Measurements from ENCODE around the gene PPFIA3. TPM values are rescaled to one million over a fixed set of nuclear protein-coding genes. Genes with fewer than 3 reads are reported as not detected.

PPFIA3 gene
- total and polyA plus RNA-seq, 4 donors = 1.5 to 4.6 (median 2.4) TPM

- peak overlapping the region in 1 of 2 donors; percentile 9 for H3K27ac ChIP-seq (ENCODE audit: low read depth in 1 of 2, low read length in 2 of 2)
- TF ChIP-seq NR2F2 (IDR thresholded peaks at IDR 0.05) (peak; percentile 93), REST (IDR thresholded peaks at IDR 0.05) (no peak)
- H3K4me1 ChIP-seq (ENCODE audit: control insufficient read depth in 4 of 4, insufficient read depth in 4 of 4, low read length in 3 of 4) = peaks cover 0 to 29% (median 17%) of the 10 kb centered on the region in 4 donors
- no peaks in the 10 kb centered on the region for H3K27me3 ChIP-seq (ENCODE audit: control insufficient read depth in 4 of 4, insufficient read depth in 4 of 4, low read length in 3 of 4)
- 76% methylated on average over 11 of the region's 11 CpGs for WGBS
- H3K4me3 ChIP-seq (ENCODE audit: low read depth in 1 of 3, low read length in 3 of 3) = no peak overlapping the region
- H3K36me3 ChIP-seq (ENCODE audit: control insufficient read depth in 4 of 4, insufficient read depth in 3 of 4, low read depth in 1 of 4, low read length in 3 of 4) = no peaks in the 10 kb centered on the region
- no peak overlapping the region for H3K9ac ChIP-seq (ENCODE audit: low read depth in 1 of 2, low read length in 2 of 2)
- H3K9me3 ChIP-seq (ENCODE audit: control insufficient read depth in 4 of 4, low read length in 3 of 4) = no peaks in the 10 kb centered on the region
- no peak for DNase-seq (ENCODE audit: low spot score)
These were observed 28.8 kb downstream of the PPFIA3 start for GRCh38 chr19:49148044-49148682.

GRCh38 chr19:49148784-49149651, 29.7 kb downstream of the PPFIA3 start:
- Histone ChIP-seq H3K9ac (ENCODE audit: low read depth in 1 of 2, low read length in 2 of 2) (peak overlapping the region; percentile 55 to 86), H3K4me3 (ENCODE audit: low read depth in 1 of 3, low read length in 3 of 3) (peak overlapping the region; percentile 55 to 92 (median 89)), H3K9me3 (ENCODE audit: control insufficient read depth in 4 of 4, low read length in 3 of 4) (no peaks in the 10 kb centered on the region), H3K4me1 (ENCODE audit: control insufficient read depth in 4 of 4, insufficient read depth in 4 of 4, low read length in 3 of 4) (peaks cover 0 to 29% (median 17%) of the 10 kb centered on the region in 4 donors), H3K27ac (ENCODE audit: low read depth in 1 of 2, low read length in 2 of 2) (peak overlapping the region; percentile 80 to 93), H3K36me3 (ENCODE audit: control insufficient read depth in 4 of 4, insufficient read depth in 3 of 4, low read depth in 1 of 4, low read length in 3 of 4) (no peaks in the 10 kb centered on the region), H3K27me3 (ENCODE audit: control insufficient read depth in 4 of 4, insufficient read depth in 4 of 4, low read length in 3 of 4) (no peaks in the 10 kb centered on the region)
- no peak for TF ChIP-seq EGR1 (IDR thresholded peaks at IDR 0.05; ENCODE audit: low read depth in 2 of 2)
- no peak for TF ChIP-seq HNF4G (IDR thresholded peaks at IDR 0.05)
- TF ChIP-seq REST (IDR thresholded peaks at IDR 0.05) = peak; percentile 91
- TF ChIP-seq RAD21 (IDR thresholded peaks at IDR 0.05) = peak in 1 of 2 donors; percentile 9
- 5% methylated on average over 49 of the region's 49 CpGs for WGBS
- DNase-seq (ENCODE audit: low spot score) = peak; percentile 100

GRCh38 chr19:49149652-49150105, 30.3 kb downstream of the PPFIA3 start:
- peak; percentile 70 for DNase-seq (ENCODE audit: low spot score)
- TF ChIP-seq GABPA (IDR thresholded peaks at IDR 0.05 in 1 of 2, conservative IDR thresholded peaks at IDR 0.05 in 1 of 2) (no peak), HNF4A (conservative IDR thresholded peaks at IDR 0.05) (no peak), NR2F2 (IDR thresholded peaks at IDR 0.05) (peak; percentile 8), EGR1 (IDR thresholded peaks at IDR 0.05; ENCODE audit: low read depth in 2 of 2) (peak in 1 of 2 donors; percentile 13), ZBTB33 (IDR thresholded peaks at IDR 0.05) (no peak), JUND (IDR thresholded peaks at IDR 0.05) (peak in 1 of 2 donors; percentile 30), REST (IDR thresholded peaks at IDR 0.05) (peak; percentile 41)
- peaks cover 0 to 29% (median 17%) of the 10 kb centered on the region in 4 donors for H3K4me1 ChIP-seq (ENCODE audit: control insufficient read depth in 4 of 4, insufficient read depth in 4 of 4, low read length in 3 of 4)
- under 1% methylated on average over 23 of the region's 23 CpGs for WGBS
- H3K27me3 ChIP-seq (ENCODE audit: control insufficient read depth in 4 of 4, insufficient read depth in 4 of 4, low read length in 3 of 4) = no peaks in the 10 kb centered on the region
- no peaks in the 10 kb centered on the region for H3K9me3 ChIP-seq (ENCODE audit: control insufficient read depth in 4 of 4, low read length in 3 of 4)
- H3K4me3 ChIP-seq (ENCODE audit: low read depth in 1 of 3, low read length in 3 of 3) = peak overlapping the region; percentile 55 to 92 (median 89)
- H3K27ac ChIP-seq (ENCODE audit: low read depth in 1 of 2, low read length in 2 of 2) = peak overlapping the region; percentile 80 to 93
- no peaks in the 10 kb centered on the region for H3K36me3 ChIP-seq (ENCODE audit: control insufficient read depth in 4 of 4, insufficient read depth in 3 of 4, low read depth in 1 of 4, low read length in 3 of 4)
- peak overlapping the region; percentile 55 to 86 for H3K9ac ChIP-seq (ENCODE audit: low read depth in 1 of 2, low read length in 2 of 2)

Measured in liver (tissue), 9 donors.